A673 (cell line): ENCODE data around the gene AGPAT3.

Source experiments
- CTCF ChIP-seq: fragments of 300-800, 200-600 bp; sonication (generic); conservative IDR thresholded peaks from 2 replicates; pipeline ENCODE4 v1.5.1; 2017; ENCODE audit warnings: low read depth, mild to moderate bottlenecking, antibody characterized with exemption, low read length, moderate library complexity, mixed read lengths
- EZH2 ChIP-seq: fragments of 200-600 bp; sonication (generic); IDR thresholded peaks from 2 replicates; pipeline ENCODE4 v1.6.1; 2017; ENCODE audit warnings: borderline replicate concordance, low read depth, mild to moderate bottlenecking, mixed read lengths, antibody characterized with exemption, low read length; ENCODE audit not compliant: poor library complexity, severe bottlenecking

- TF ChIP-seq CTCF, result no peak
- no peak for TF ChIP-seq EZH2
These were observed 133.0 kb downstream of the AGPAT3 start for GRCh38 chr21:43997766-43998742.
